HepG2 (cell line): Measurements from ENCODE around the gene NR2F6. TPM values are rescaled to one million over a fixed set of nuclear protein-coding genes. Genes with fewer than 3 reads are reported as not detected.

Experiments used
- JUNB ChIP-seq: sonication (generic); formaldehyde crosslinking; IDR thresholded peaks from 2 replicates; pipeline ENCODE4 v1.8.0; 2022; ENCODE audit warnings: missing genetic modification reagents, mild to moderate bottlenecking, borderline replicate concordance
- NFYC ChIP-seq: IDR thresholded peaks from 2 replicates; pipeline ENCODE4 v1.6.1; 2016; ENCODE audit warnings: missing genetic modification reagents, missing compliant biosample characterization
- POGK ChIP-seq: sonication (generic); formaldehyde crosslinking; conservative IDR thresholded peaks from 2 replicates; pipeline ENCODE4 v1.8.0; 2022; ENCODE audit warnings: mild to moderate bottlenecking, moderate library complexity, missing genetic modification reagents
- RXRB ChIP-seq: IDR thresholded peaks from 2 replicates; pipeline ENCODE4 v1.6.1; 2016; ENCODE audit warnings: borderline replicate concordance, missing genetic modification reagents, missing compliant biosample characterization
- TBX3 ChIP-seq: fragments of 450-650 bp; IDR thresholded peaks from 2 replicates; pipeline ENCODE4 v1.6.1; 2017; ENCODE audit warnings: antibody characterized with exemption, mild to moderate bottlenecking, inconsistent platforms, borderline replicate concordance
- U2AF1 ChIP-seq: fragments of 200-400 bp; formaldehyde crosslinking; optimal IDR thresholded peaks from 2 replicates; pipeline ENCODE3; 2017; ENCODE audit warnings: mild to moderate bottlenecking, low read depth, low read length
- ZBTB10 ChIP-seq: sonication (generic); formaldehyde crosslinking; IDR thresholded peaks from 2 replicates; pipeline ENCODE4 v1.4.0; 2020; ENCODE audit warnings: missing genetic modification reagents, borderline replicate concordance
- ZBTB25 ChIP-seq: IDR thresholded peaks from 2 replicates; pipeline ENCODE4 v1.6.1; 2018; ENCODE audit warnings: missing genetic modification reagents
- ZBTB4 ChIP-seq: sonication (generic); formaldehyde crosslinking; IDR thresholded peaks from 2 replicates; pipeline ENCODE4 v1.4.0; 2020; ENCODE audit warnings: missing genetic modification reagents, mild to moderate bottlenecking, borderline replicate concordance
- ZNF235 ChIP-seq: sonication (generic); formaldehyde crosslinking; IDR thresholded peaks from 2 replicates; pipeline ENCODE4 v1.8.1; 2023; ENCODE audit warnings: mild to moderate bottlenecking, missing genetic modification reagents, borderline replicate concordance
- ZNF543 ChIP-seq: sonication (generic); formaldehyde crosslinking; IDR thresholded peaks from 2 replicates; pipeline ENCODE4 v1.4.0; 2020; ENCODE audit warnings: mild to moderate bottlenecking, missing genetic modification reagents
- ZNF687 ChIP-seq: sonication (generic); formaldehyde crosslinking; IDR thresholded peaks from 2 replicates; pipeline ENCODE4 v1.5.1; 2020; ENCODE audit warnings: mild to moderate bottlenecking, missing genetic modification reagents, moderate library complexity
- ZNF784 ChIP-seq: sonication (generic); formaldehyde crosslinking; IDR thresholded peaks from 2 replicates; pipeline ENCODE4 v1.5.1; 2020; ENCODE audit warnings: missing genetic modification reagents, mild to moderate bottlenecking, borderline replicate concordance
- ZNF878 ChIP-seq: sonication (generic); formaldehyde crosslinking; IDR thresholded peaks from 2 replicates; pipeline ENCODE4 v1.8.1; 2023; ENCODE audit warnings: mild to moderate bottlenecking, missing genetic modification reagents, moderate library complexity
- polyA plus RNA-seq, 8 experiments: library from polyadenylated mRNA; depleted of rRNA in 3 of 8; stranded (reverse) in 7 of 8; unstranded in 1 of 8; fragments of >200 nt; fragmentation: Illumina TruSeq in 4 of 8; extraction: Trizol in 4 of 8; gene quantifications; 2 replicates each; pipeline versions ENCODE4 v1.2.1 to v1.2.3, GENCODE V29; 2011 to 2016; ENCODE audit warnings: low read depth in 4 of 8, missing spikeins in 1 of 8, mixed read lengths in 1 of 8; ENCODE audit not compliant: insufficient read depth in 1 of 8
- total RNA-seq, 5 experiments: library from RNA; depleted of rRNA; stranded (reverse); fragments of >200 nt; fragmentation: Illumina TruSeq; extraction: Trizol; gene quantifications; 2 replicates each; pipeline ENCODE4 v1.2.3, GENCODE V29; 2016; ENCODE audit warnings: low read depth in 1 of 5

Gene NR2F6
- total and polyA plus RNA-seq, 2 of the 13 experiments (the other 11 are each of a cell fraction or from before 2014, with no cell fraction given): 30.9 to 72.4 TPM

DNA sequence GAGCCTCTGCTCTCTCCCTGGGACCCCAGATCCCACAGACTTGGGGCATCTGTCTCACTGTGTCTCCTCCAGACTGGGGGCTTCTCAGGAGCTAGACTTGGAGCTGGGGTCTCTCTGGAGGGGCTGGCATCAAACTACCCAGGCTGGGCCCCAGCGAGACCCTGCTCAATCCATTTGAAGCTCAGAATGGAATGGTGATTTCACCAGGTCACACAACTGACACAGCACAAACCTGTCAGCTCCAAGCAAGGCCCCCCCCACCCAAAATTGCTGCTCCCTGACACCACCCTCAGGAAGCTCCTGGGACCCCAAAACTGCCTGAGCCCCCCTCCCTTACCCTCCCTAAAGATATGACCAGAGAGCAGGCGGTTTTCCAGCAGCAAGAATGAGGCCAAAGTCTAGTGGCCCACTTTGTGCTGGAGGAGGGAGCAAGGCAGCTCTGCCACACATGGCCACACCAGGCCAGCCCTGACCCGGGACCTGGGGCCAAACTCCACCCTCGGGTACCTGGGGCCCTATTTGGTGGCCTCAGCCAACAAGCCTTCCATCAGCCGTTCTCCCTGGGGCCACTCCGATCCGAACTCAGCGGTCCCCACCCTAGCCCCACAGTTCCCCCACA, 2.4 kb downstream of the NR2F6 start (continued):
- TF ChIP-seq ZBTB4 (CRISPR knock-in tag): no peak
- TF ChIP-seq NFYC: no peak
- TF ChIP-seq JUNB (CRISPR knock-in tag): no peak
- no peak for TF ChIP-seq ZBTB25 (CRISPR knock-in tag)
- TF ChIP-seq ZBTB10 (CRISPR knock-in tag): no peak
- TF ChIP-seq POGK (CRISPR knock-in tag): no peak
- TF ChIP-seq ZNF543: no peak
- no peak for TF ChIP-seq TBX3
- TF ChIP-seq ZNF687 (CRISPR knock-in tag): peak; percentile 75
- 0 out of 2 replicates have a peak, but pooled peaks have one; percentile 10 for TF ChIP-seq RXRB (CRISPR knock-in tag)
- TF ChIP-seq ZNF878: peak; percentile 5; the same call in 1 of the 2 replicates
- no peak for TF ChIP-seq ZNF235 (CRISPR knock-in tag)
- no peak for TF ChIP-seq U2AF1
- no peak for TF ChIP-seq ZNF784 (CRISPR knock-in tag)
